ENCODE data around the gene BCL2L12.

Gene BCL2L12

GRCh38 chr19:49665036-49665350 is 740 bp upstream of the BCL2L12 start:
- no peak for DNase-seq

DNA sequence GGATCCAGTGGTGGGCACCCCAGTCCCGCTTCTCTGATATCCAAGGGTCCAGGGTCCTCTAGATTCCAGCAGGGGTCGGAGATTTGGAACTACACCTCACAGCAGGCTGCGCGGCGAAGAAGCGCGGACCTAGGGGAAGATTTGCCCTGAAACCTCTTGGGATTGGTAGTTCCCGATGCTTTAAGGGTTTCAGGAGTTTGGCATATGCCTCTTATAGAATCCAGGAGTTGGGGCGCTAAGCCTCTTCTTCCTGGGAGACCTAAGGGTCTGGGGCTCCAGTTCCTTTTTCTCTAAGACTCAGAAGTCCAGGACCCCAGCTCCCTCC is 349 bp downstream of the BCL2L12 start:
- DNase-seq, result no peak

DNA sequence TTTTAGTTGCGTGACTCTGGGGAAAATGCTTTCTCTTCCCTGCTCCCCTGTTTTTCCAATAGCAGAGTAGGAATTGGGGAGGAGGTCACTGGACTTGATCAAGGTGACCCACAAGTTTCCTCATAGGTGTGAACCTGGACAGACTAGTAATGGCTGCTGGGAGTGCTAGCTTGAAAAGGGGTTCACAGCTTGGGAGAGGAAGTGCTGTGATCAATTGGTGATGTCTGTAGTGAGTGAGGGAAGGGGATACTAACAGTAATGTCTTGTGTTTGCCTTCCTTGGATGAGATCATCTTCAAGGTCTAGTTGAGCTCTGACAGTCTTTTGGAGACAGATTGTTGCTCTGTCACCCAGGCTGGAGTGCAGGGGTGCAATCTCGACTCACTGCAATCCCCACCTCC is 1.7 kb downstream of the BCL2L12 start:
- DNase-seq, result no peak

DNA sequence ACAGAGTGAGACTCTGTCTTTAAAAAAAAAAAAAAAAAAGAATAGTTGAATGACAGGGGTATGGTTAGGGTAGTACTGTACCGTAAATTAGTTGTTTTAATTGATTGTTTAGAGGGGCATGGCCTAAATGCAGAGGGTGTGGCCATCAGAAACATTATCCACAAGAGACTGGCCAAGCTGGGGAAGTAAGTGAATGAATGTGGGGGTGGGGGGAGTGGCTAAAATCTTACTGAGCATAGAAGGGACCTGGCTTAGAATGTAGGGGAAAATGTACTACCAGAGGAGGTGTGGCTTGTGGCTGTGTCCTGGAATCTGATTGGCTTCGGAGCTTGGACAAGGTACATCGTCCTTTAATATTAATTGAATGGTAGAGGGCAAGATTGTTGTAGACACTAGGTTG is 3.8 kb downstream of the BCL2L12 start:
- no peak for DNase-seq

DNA sequence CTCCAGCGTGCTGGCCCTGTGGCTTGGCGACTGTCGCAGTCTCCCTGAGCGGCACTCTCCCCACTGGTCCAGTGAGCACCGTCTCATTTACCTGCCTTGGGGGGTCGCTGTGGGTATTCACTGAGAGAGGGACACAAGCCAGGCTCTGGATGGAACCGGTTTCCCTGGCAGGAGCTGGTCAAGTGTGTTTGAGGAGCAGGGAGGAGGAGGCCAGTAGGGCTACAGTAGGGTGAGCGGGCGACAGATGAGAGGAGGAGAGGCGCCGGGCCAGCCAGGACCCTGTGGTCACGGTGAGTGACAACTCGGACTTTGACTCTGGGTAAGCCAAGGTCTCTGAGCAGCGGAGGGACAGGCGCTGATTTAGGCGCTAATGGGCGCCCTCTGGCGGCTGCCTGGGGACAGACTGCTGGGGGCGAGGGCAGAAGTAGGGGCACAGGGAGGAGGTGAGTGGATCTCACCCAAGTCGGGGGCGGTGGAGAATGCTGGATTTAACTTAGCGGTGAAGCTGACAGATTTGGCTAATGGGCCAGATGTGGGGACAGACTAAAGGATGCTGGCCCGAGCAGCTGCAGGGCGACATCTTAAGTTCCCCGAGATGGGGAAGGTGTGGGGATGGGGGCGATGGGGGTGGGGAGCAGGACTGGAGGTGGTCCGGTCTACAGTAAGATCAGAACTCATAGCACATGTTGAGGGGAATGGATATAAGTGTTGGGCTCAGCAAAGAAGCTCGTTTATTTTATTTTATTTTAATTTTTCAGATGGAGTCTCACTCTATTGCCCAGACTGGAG is 6.6 kb downstream of the BCL2L12 start:
- no peak for DNase-seq

- peak; percentile 73 for DNase-seq
Measured at GRCh38 chr19:49676136-49676783, 10.5 kb downstream of the BCL2L12 start.

- DNase-seq, result peak; percentile 98
Measured at GRCh38 chr19:49676784-49677230, 11.1 kb downstream of the BCL2L12 start.

DNA sequence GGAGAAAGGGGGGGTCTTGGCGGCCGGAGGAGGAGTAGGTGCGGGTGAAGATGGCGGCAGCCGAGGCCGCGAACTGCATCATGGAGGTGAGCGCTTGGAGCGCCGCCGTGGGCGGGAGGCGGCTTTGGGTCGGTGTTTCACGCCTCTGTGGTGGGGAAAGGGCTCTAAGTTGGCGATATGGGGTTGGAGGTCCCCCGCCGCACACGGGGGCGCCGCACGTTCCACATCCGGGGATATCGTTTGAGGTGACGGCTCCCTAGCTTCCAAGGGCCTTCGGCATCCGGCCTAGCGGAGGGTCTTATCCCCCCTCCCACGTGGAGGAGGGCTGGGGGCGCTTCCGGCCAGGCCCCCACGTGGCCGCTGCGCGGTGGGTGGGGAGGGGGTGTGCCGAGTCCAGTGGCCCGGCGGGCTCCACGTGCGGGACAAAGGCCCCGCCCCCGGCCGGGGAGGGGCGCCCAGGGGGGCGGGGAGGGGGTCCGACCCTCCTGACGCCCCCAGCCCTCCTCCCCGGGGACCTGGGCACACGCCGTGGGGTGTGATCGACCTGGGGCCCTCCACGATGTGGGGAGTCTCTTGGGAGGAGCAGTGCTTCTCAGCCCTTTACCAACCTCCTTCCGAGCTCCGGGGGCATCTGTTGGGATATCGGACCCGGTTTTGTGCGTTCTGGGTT is 11.6 kb downstream of the BCL2L12 start, which contains the start of gene PRMT1:
Gene PRMT1 (plus strand): TSS at position 41 of the 670 bp plus-strand sequence. CDS start 10 bp downstream, at position 51.
- peak; percentile 32 for DNase-seq

GRCh38 chr19:49677901-49678674 is 12.4 kb downstream of the BCL2L12 start:
- peak; percentile 74 for DNase-seq

DNA sequence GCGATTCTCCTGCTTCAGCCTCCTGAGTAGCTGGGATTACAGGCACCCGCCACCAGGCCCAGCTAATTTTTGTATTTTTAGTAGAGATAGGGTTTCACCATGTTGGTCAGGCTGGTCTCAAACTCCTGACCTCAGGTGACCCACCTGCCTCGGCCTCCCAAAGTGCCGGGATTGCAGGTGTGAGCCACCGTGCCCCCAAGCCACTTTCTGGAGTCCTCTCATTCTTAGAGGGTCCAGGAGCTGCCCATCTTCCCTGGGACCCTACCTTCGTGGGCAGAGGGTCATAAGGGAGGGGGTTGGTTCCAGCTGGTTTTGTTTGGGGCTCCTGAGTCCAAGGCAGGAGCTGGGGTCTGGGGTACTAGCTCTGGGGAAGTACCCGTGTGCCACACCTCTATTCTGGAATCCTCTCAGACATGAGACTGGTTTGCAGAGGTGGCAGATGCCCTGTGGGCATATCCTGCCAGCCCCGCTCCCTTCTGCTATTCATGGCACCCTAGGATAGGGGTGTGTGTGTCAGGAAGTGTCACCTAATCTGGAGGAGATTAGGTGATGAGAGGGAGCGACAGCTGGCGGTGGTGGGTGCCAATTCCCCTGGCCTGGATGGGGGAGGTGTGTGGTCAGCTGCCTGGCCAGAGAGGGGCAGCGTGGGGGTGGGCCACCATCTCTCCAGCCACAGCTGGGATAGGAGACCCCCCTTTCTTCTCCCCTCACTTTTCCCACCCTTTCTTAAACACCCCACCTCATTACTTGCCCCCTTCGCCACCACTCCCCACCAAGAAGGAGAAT is 13.4 kb downstream of the BCL2L12 start:
- no peak for DNase-seq

DNA sequence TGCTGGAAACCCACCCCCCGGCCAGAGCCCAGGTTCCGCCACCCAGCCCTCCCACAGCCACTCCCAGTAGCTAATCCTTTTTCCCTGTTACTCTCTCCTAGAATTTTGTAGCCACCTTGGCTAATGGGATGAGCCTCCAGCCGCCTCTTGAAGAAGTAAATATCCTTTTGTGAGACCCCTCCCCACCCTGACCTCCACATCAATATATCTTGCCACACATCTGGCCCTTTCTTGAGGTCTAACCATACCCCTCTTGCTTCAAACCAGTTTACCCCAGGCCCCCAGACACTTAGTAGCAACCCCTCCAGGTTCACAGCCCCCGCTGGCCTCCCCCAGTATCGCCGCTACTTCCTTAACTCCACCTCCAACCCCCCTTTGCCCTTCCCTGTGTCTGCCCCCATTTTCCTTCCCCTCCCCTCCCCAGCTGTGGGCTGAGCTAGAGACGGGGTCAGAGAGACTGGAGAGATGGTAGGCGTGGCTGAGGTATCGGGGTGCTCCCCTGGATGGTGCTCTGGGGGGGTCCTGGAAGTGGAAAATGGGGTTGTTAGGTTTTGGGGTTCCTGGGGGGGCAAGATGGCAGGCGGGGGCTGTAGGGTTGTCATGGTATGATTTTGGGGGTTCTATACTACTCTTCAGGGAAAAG is 14.2 kb downstream of the BCL2L12 start:
- DNase-seq, result no peak

- DNase-seq, result peak; percentile 64
Measured at GRCh38 chr19:49680421-49681351, 15.0 kb downstream of the BCL2L12 start.

- DNase-seq, result no peak
Measured at GRCh38 chr19:49681830-49682229, 16.1 kb downstream of the BCL2L12 start.

- DNase-seq, result no peak
Measured at GRCh38 chr19:49682274-49682673, 16.5 kb downstream of the BCL2L12 start.

DNA sequence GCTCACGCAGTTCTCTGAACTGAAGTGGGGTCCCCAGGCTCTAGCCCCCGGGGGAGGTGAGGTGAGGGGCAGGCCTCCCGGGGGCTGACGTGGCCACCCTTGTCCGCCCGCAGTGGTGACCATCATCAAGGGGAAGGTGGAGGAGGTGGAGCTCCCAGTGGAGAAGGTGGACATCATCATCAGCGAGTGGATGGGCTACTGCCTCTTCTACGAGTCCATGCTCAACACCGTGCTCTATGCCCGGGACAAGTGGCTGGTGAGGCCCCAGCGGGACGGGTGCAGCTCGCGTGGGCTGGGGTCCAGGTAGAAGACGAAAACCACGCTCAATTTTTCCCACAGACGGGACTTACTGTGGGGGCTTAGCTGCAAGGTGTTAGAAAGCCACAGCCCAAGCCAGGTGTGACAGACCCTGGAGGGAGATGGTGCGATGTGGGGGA is 18.1 kb downstream of the BCL2L12 start:
- DNase-seq, result no peak

DNA sequence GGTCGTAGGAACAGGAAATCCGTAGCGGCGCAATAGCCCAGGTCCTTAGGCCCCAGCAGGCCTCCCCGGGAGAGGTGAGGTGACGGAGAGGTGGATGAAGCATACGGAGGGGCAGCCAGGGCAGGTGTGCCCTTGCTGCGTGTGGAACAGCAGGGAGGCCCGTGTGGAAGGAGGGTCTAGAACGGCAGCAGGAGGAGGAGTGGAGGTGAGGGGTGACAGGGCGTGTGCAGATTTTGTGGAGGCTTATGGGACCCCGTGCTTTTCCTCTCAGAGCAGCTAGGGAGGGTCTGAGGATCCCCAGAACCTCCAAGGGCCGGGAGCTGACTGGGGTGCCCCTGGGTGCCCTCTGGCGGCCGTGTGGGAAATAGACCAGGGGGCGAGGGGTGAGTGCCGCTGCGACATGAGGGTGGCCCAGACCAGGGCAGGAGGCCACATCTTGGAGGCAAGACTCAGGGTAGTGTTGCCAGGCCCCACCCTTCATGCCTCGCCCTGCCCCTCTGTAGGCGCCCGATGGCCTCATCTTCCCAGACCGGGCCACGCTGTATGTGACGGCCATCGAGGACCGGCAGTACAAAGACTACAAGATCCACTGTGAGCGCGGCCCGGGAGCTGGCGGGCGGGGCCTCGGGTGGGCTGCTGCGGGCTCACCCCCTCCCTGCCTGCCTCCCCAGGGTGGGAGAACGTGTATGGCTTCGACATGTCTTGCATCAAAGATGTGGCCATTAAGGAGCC is 18.7 kb downstream of the BCL2L12 start:
- DNase-seq, result no peak

DNA sequence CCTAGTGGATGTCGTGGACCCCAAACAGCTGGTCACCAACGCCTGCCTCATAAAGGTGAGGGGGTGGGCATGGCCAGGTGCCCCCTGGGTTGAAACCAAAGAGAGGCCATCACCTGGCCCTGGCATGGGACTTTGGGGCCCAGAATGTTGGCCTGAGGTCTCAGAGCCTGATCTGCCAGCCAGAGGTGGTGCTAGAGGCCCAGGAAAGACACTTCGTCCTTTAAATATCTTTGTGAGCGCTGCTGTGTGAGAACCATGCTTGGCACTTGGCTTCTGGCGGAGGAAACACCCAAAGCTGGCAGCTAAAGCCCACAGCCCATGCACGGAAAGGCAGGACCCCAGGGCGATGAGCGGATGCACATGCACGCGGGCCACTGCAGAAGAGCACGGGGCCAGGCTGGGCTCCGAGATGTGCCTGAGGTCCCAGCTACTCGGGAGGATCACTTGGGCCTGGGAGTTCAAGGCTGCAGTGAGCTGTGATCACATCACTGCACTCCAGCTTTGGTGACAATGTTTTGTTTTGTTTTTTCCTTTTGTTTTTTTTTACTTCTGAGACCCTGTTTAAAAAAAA is 19.3 kb downstream of the BCL2L12 start:
- no peak for DNase-seq

DNA sequence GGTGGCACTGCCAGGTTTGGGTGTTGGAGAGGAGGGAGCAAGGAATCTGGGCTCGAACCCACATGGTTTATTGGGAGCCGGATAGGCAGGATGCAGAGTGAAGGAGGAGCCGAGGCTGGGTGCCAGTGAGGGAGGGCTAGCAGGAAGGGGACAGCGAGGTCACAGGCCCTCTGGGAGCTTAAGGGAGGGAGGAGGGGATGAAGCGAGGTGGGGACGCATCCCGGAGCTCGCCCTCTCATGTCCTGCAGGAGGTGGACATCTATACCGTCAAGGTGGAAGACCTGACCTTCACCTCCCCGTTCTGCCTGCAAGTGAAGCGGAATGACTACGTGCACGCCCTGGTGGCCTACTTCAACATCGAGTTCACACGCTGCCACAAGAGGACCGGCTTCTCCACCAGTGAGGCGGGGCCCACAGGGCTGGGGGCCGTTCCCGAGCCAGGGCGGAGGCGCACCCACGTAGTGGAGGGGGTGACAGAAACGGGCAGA is 20.2 kb downstream of the BCL2L12 start:
- no peak for DNase-seq

GRCh38 chr19:49686503-49687088 is 20.9 kb downstream of the BCL2L12 start:
- no peak for DNase-seq

Data from NCI-H226 (cell line).